HEK293 (cell line): ENCODE data around the gene HMGN2.

ENCODE experiments used
- BCL11B ChIP-seq: fragments of 450-650 bp; formaldehyde crosslinking; IDR thresholded peaks from 2 replicates; pipeline ENCODE4 v1.5.1; 2016; ENCODE audit warnings: low read depth, missing biosample characterization, missing genetic modification characterization
- GLIS2 ChIP-seq: fragments of 450-650 bp; formaldehyde crosslinking; IDR thresholded peaks from 2 replicates; pipeline ENCODE4 v1.5.1; 2016; ENCODE audit warnings: missing biosample characterization, missing genetic modification characterization
- IKZF3 ChIP-seq: fragments of 450-650 bp; IDR thresholded peaks from 2 replicates; pipeline ENCODE4 v1.5.0; 2018; ENCODE audit warnings: missing biosample characterization, mild to moderate bottlenecking, missing genetic modification characterization, moderate library complexity
- KLF1 ChIP-seq: fragments of 450-650 bp; formaldehyde crosslinking; IDR thresholded peaks from 2 replicates; pipeline ENCODE4 v1.5.1; 2016; ENCODE audit warnings: missing biosample characterization, missing genetic modification characterization
- MZF1 ChIP-seq: fragments of 450-650 bp; formaldehyde crosslinking; IDR thresholded peaks from 2 replicates; pipeline ENCODE4 v1.5.1; 2017; ENCODE audit warnings: missing biosample characterization, missing genetic modification characterization, borderline replicate concordance
- SALL2 ChIP-seq: fragments of 450-650 bp; formaldehyde crosslinking; IDR thresholded peaks from 2 replicates; pipeline ENCODE4 v1.5.0; 2017; ENCODE audit warnings: missing biosample characterization, mild to moderate bottlenecking, missing genetic modification characterization, borderline replicate concordance
- SCRT1 ChIP-seq: fragments of 450-650 bp; formaldehyde crosslinking; IDR thresholded peaks from 2 replicates; pipeline ENCODE4 v1.5.1; 2016; ENCODE audit warnings: missing biosample characterization, missing genetic modification characterization, borderline replicate concordance
- SCRT2 ChIP-seq: fragments of 450-650 bp; formaldehyde crosslinking; IDR thresholded peaks from 2 replicates; pipeline ENCODE4 v1.5.1; 2016; ENCODE audit warnings: missing biosample characterization, missing genetic modification characterization
- YY1 ChIP-seq: fragments of 450-650 bp; formaldehyde crosslinking; IDR thresholded peaks from 2 replicates; pipeline ENCODE4 v1.5.1; 2018; ENCODE audit warnings: missing biosample characterization, missing genetic modification characterization
- YY2 ChIP-seq: fragments of 450-650 bp; formaldehyde crosslinking; IDR thresholded peaks from 2 replicates; pipeline ENCODE4 v1.5.1; 2016; ENCODE audit warnings: missing biosample characterization, missing genetic modification characterization
- ZBTB20 ChIP-seq: fragments of 450-650 bp; formaldehyde crosslinking; IDR thresholded peaks from 2 replicates; pipeline ENCODE4 v1.5.1; 2016; ENCODE audit warnings: missing biosample characterization, missing genetic modification characterization
- ZBTB6 ChIP-seq: fragments of 450-650 bp; formaldehyde crosslinking; IDR thresholded peaks from 2 replicates; pipeline ENCODE4 v1.5.1; 2017; ENCODE audit warnings: missing biosample characterization, missing genetic modification characterization
- ZNF121 ChIP-seq: fragments of 450-650 bp; formaldehyde crosslinking; IDR thresholded peaks from 2 replicates; pipeline ENCODE4 v1.5.1; 2016; ENCODE audit warnings: missing biosample characterization, missing genetic modification characterization
- ZNF146 ChIP-seq: fragments of 450-650 bp; formaldehyde crosslinking; IDR thresholded peaks from 2 replicates; pipeline ENCODE4 v1.5.1; 2016; ENCODE audit warnings: missing biosample characterization, missing genetic modification characterization
- ZNF2 ChIP-seq: fragments of 450-650 bp; formaldehyde crosslinking; IDR thresholded peaks from 2 replicates; pipeline ENCODE4 v1.5.1; 2016; ENCODE audit warnings: missing biosample characterization, missing genetic modification characterization
- ZNF202 ChIP-seq: fragments of 450-650 bp; formaldehyde crosslinking; IDR thresholded peaks from 2 replicates; pipeline ENCODE4 v1.5.1; 2016; ENCODE audit warnings: missing biosample characterization, missing genetic modification characterization, borderline replicate concordance
- ZNF239 ChIP-seq: fragments of 450-650 bp; formaldehyde crosslinking; IDR thresholded peaks from 2 replicates; pipeline ENCODE4 v1.5.1; 2016; ENCODE audit warnings: missing biosample characterization, missing genetic modification characterization
- ZNF24 ChIP-seq: fragments of 450-650 bp; formaldehyde crosslinking; IDR thresholded peaks from 2 replicates; pipeline ENCODE4 v1.5.1; 2016; ENCODE audit warnings: missing biosample characterization, missing genetic modification characterization
- ZNF274 ChIP-seq, 2 experiments: fragments of 200-500 bp in 1 of 2; fragments of 450-650 bp in 1 of 2; sonication (Bioruptor generic) in 1 of 2; formaldehyde crosslinking in 1 of 2; IDR thresholded peaks; 2 replicates each; pipeline versions ENCODE4 v1.5.1 to v1.6.1; 2014 to 2016; ENCODE audit warnings: borderline replicate concordance in 1 of 2, inconsistent platforms in 1 of 2, low read length in 1 of 2, missing biosample characterization in 1 of 2, missing genetic modification characterization in 1 of 2
- ZNF280C ChIP-seq: fragments of 450-650 bp; formaldehyde crosslinking; IDR thresholded peaks from 2 replicates; pipeline ENCODE4 v1.5.1; 2016; ENCODE audit warnings: missing biosample characterization, missing genetic modification characterization
- ZNF302 ChIP-seq: fragments of 450-650 bp; formaldehyde crosslinking; IDR thresholded peaks from 2 replicates; pipeline ENCODE4 v1.5.1; 2016; ENCODE audit warnings: missing biosample characterization, missing genetic modification characterization, low read depth
- ZNF324 ChIP-seq: fragments of 450-650 bp; formaldehyde crosslinking; IDR thresholded peaks from 2 replicates; pipeline ENCODE4 v1.5.1; 2016; ENCODE audit warnings: missing biosample characterization, missing genetic modification characterization
- ZNF350 ChIP-seq: fragments of 450-650 bp; formaldehyde crosslinking; IDR thresholded peaks from 2 replicates; pipeline ENCODE4 v1.5.0; 2017; ENCODE audit warnings: missing biosample characterization, mild to moderate bottlenecking, missing genetic modification characterization
- ZNF416 ChIP-seq: fragments of 450-650 bp; formaldehyde crosslinking; IDR thresholded peaks from 2 replicates; pipeline ENCODE4 v1.5.1; 2016; ENCODE audit warnings: missing biosample characterization, missing genetic modification characterization
- ZNF501 ChIP-seq: fragments of 450-650 bp; formaldehyde crosslinking; IDR thresholded peaks from 2 replicates; pipeline ENCODE4 v1.5.1; 2016; ENCODE audit warnings: missing biosample characterization, missing genetic modification characterization
- ZNF544 ChIP-seq: fragments of 450-650 bp; formaldehyde crosslinking; IDR thresholded peaks from 2 replicates; pipeline ENCODE4 v1.5.0; 2017; ENCODE audit warnings: missing biosample characterization, missing genetic modification characterization
- ZNF558 ChIP-seq: fragments of 450-650 bp; formaldehyde crosslinking; IDR thresholded peaks from 2 replicates; pipeline ENCODE4 v1.5.1; 2016; ENCODE audit warnings: missing biosample characterization, missing genetic modification characterization
- ZNF560 ChIP-seq: fragments of 450-650 bp; formaldehyde crosslinking; IDR thresholded peaks from 2 replicates; pipeline ENCODE4 v1.5.1; 2017; ENCODE audit warnings: missing biosample characterization, missing genetic modification characterization, borderline replicate concordance
- ZNF610 ChIP-seq: fragments of 450-650 bp; formaldehyde crosslinking; IDR thresholded peaks from 2 replicates; pipeline ENCODE4 v1.5.1; 2016; ENCODE audit warnings: missing biosample characterization, missing genetic modification characterization, borderline replicate concordance
- ZNF621 ChIP-seq: fragments of 450-650 bp; formaldehyde crosslinking; IDR thresholded peaks from 2 replicates; pipeline ENCODE4 v1.5.1; 2017; ENCODE audit warnings: missing biosample characterization, missing genetic modification characterization
- ZNF629 ChIP-seq: fragments of 450-650 bp; formaldehyde crosslinking; IDR thresholded peaks from 2 replicates; pipeline ENCODE4 v1.5.1; 2017; ENCODE audit warnings: missing biosample characterization, missing genetic modification characterization
- ZNF639 ChIP-seq: fragments of 450-650 bp; formaldehyde crosslinking; IDR thresholded peaks from 2 replicates; pipeline ENCODE4 v1.5.1; 2016; ENCODE audit warnings: missing biosample characterization, missing genetic modification characterization
- ZNF677 ChIP-seq: fragments of 450-650 bp; IDR thresholded peaks from 2 replicates; pipeline ENCODE4 v1.5.0; 2018; ENCODE audit warnings: missing biosample characterization, mild to moderate bottlenecking, missing genetic modification characterization, moderate library complexity
- ZNF707 ChIP-seq: fragments of 450-650 bp; formaldehyde crosslinking; IDR thresholded peaks from 2 replicates; pipeline ENCODE4 v1.5.1; 2016; ENCODE audit warnings: missing biosample characterization, missing genetic modification characterization
- ZNF747 ChIP-seq: fragments of 450-650 bp; formaldehyde crosslinking; IDR thresholded peaks from 2 replicates; pipeline ENCODE4 v1.5.1; 2016; ENCODE audit warnings: missing biosample characterization, missing genetic modification characterization
- ZNF777 ChIP-seq: fragments of 450-650 bp; formaldehyde crosslinking; IDR thresholded peaks from 2 replicates; pipeline ENCODE4 v1.5.1; 2017; ENCODE audit warnings: missing biosample characterization, missing genetic modification characterization, borderline replicate concordance
- ZNF785 ChIP-seq: fragments of 450-650 bp; formaldehyde crosslinking; IDR thresholded peaks from 2 replicates; pipeline ENCODE4 v1.5.1; 2016; ENCODE audit warnings: missing biosample characterization, missing genetic modification characterization
- ZSCAN30 ChIP-seq: fragments of 450-650 bp; IDR thresholded peaks from 2 replicates; pipeline ENCODE4 v1.5.1; 2018; ENCODE audit warnings: missing biosample characterization, mild to moderate bottlenecking, missing genetic modification characterization, moderate library complexity

Gene HMGN2

GRCh38 chr1:26500488-26501175, 28.4 kb downstream of the HMGN2 start (continued):
- TF ChIP-seq ZNF280C (tag by site-specific recombination) (no peak), ZNF202 (no peak), ZSCAN30 (tag by site-specific recombination) (no peak), ZNF747 (tag by site-specific recombination) (no peak), ZNF274 (IDR thresholded peaks at IDR 0.05; ENCODE audit: low read length) (no peak), ZNF274 (tag by site-specific recombination; IDR thresholded peaks at IDR 0.05; ENCODE audit: borderline replicate concordance) (no peak), ZBTB6 (peak; percentile 46; the same call in 1 of the 2 replicates), BCL11B (tag by site-specific recombination) (peak; percentile 86; the same call in 1 of the 2 replicates), ZNF629 (tag by site-specific recombination) (peak; percentile 81), ZNF146 (tag by site-specific recombination) (peak; percentile 6; the same call in 1 of the 2 replicates), ZNF350 (no peak), ZNF121 (tag by site-specific recombination) (peak; percentile 87), ZNF501 (peak; percentile 92), MZF1 (tag by site-specific recombination) (0 out of 2 replicates have a peak, but pooled peaks have one; percentile 14), ZNF777 (tag by site-specific recombination) (peak; percentile 65; the same call in 1 of the 2 replicates), ZNF707 (tag by site-specific recombination) (no peak), ZNF24 (tag by site-specific recombination) (peak; percentile 81), ZNF639 (tag by site-specific recombination) (peak; percentile 78), ZNF544 (no peak), KLF1 (tag by site-specific recombination) (peak; percentile 82), ZNF2 (tag by site-specific recombination) (peak; percentile 89; the same call in 1 of the 2 replicates), ZNF416 (no peak), ZNF610 (tag by site-specific recombination) (peak; percentile 63; the same call in 1 of the 2 replicates), ZNF239 (tag by site-specific recombination) (0 out of 2 replicates have a peak, but pooled peaks have one; percentile 52), SALL2 (tag by site-specific recombination) (no peak), ZNF621 (no peak), SCRT2 (peak; percentile 46), GLIS2 (tag by site-specific recombination) (peak; percentile 100), YY2 (tag by site-specific recombination) (no peak), ZNF324 (tag by site-specific recombination) (peak; percentile 92), IKZF3 (tag by site-specific recombination) (no peak; the same call in none of the 2 replicates), ZNF560 (tag by site-specific recombination) (no peak), ZNF785 (tag by site-specific recombination) (peak; percentile 92), ZNF677 (tag by site-specific recombination) (no peak), YY1 (tag by site-specific recombination) (peak; percentile 55; the same call in 1 of the 2 replicates), ZNF302 (tag by site-specific recombination) (no peak), ZBTB20 (tag by site-specific recombination) (peak; percentile 92), ZNF558 (tag by site-specific recombination) (no peak), SCRT1 (tag by site-specific recombination) (no peak)
